Keratinocyte (primary cell): ENCODE results near the gene CTNND2. TPM values are rescaled to one million over a fixed set of nuclear protein-coding genes. Genes with fewer than 3 reads are reported as not detected.

Source experiments
- DNase-seq: peaks from one replicate; pipeline ENCODE4 v3.0.0-alpha.2; 2011; ENCODE audit warnings: low read depth, missing footprints, low spot score
- FAIRE-seq: peaks from 2 replicates; lab custom pipeline; 2011; peaks lifted over from hg19 to GRCh38; lab: Jason Lieb, UNC
- H2AFZ ChIP-seq: 2 replicates; pipeline ENCODE4 v1.6.0; 2012; ENCODE audit warnings: low read length, control low read depth, inconsistent platforms; ENCODE audit not compliant: control insufficient read depth
- H3K27ac ChIP-seq: 2 replicates; pipeline ENCODE4 v1.5.1; 2011; ENCODE audit warnings: low read length; ENCODE audit not compliant: control insufficient read depth, insufficient read depth
- H3K27me3 ChIP-seq: 3 replicates; pipeline ENCODE4 v1.6.0; 2011; ENCODE audit warnings: low read length; ENCODE audit not compliant: control insufficient read depth, insufficient read depth; ENCODE audit errors: extremely low read depth
- H3K36me3 ChIP-seq, 2 experiments: 2 replicates in 1 of 2; 3 replicates in 1 of 2; pipeline ENCODE4 v1.5.1; 2011; ENCODE audit warnings: low read length in 2 of 2, mild to moderate bottlenecking in 1 of 2; ENCODE audit not compliant: control insufficient read depth in 2 of 2, insufficient read depth in 2 of 2; ENCODE audit errors: extremely low read depth in 1 of 2
- H3K4me1 ChIP-seq: 3 replicates; pipeline ENCODE4 v1.5.1; 2011; ENCODE audit warnings: low read length; ENCODE audit not compliant: control insufficient read depth, insufficient read depth; ENCODE audit errors: extremely low read depth
- H3K4me2 ChIP-seq: 3 replicates; pipeline ENCODE4 v1.6.0; 2011; ENCODE audit warnings: low read depth, low read length; ENCODE audit not compliant: control insufficient read depth, insufficient read depth; ENCODE audit errors: extremely low read depth
- H3K4me3 ChIP-seq, 3 experiments: fragments of 200-600 bp in 1 of 3; sonication (generic) in 1 of 3; 2 replicates in 2 of 3; 3 replicates in 1 of 3; pipeline ENCODE4 v1.5.1; 2011 to 2016; ENCODE audit warnings: low read length in 3 of 3, mild to moderate bottlenecking in 3 of 3, control low read depth in 2 of 3, inconsistent platforms in 1 of 3, low read depth in 1 of 3, mixed read lengths in 1 of 3, mixed run types in 1 of 3, moderate library complexity in 1 of 3; ENCODE audit not compliant: control insufficient read depth in 2 of 3, insufficient read depth in 2 of 3; ENCODE audit errors: extremely low read depth in 1 of 3
- H3K79me2 ChIP-seq: 2 replicates; pipeline ENCODE4 v1.6.0; 2012; ENCODE audit warnings: low read length; ENCODE audit not compliant: control insufficient read depth, insufficient read depth
- H3K9ac ChIP-seq: 3 replicates; pipeline ENCODE4 v1.6.0; 2011; ENCODE audit warnings: low read length; ENCODE audit not compliant: control insufficient read depth, insufficient read depth; ENCODE audit errors: extremely low read depth
- H3K9me1 ChIP-seq: 3 replicates; pipeline ENCODE4 v1.6.0; 2011; ENCODE audit warnings: low read length; ENCODE audit not compliant: control insufficient read depth, insufficient read depth; ENCODE audit errors: extremely low read depth
- H3K9me3 ChIP-seq: 2 replicates; pipeline ENCODE4 v1.5.1; 2012; ENCODE audit warnings: low read depth, low read length; ENCODE audit not compliant: control insufficient read depth
- H4K20me1 ChIP-seq: 3 replicates; pipeline ENCODE4 v1.6.0; 2011; ENCODE audit warnings: low read length; ENCODE audit not compliant: control insufficient read depth, insufficient read depth; ENCODE audit errors: extremely low read depth
- EZH2 ChIP-seq: IDR thresholded peaks from one replicate; pipeline ENCODE4 v1.6.1; 2012; ENCODE audit warnings: inconsistent platforms, mild to moderate bottlenecking, low read length, moderate library complexity
- dilution Hi-C: fragments of 300-500 bp; cut with MboI; formaldehyde crosslinking; loops from one replicate; pipeline ENCODE4 v1.7.0; 2020; ENCODE audit warnings: low sequenced_read_pairs; ENCODE audit not compliant: extremely low pct_ligation_motif_present
- polyA plus RNA-seq, 5 experiments: library from polyadenylated mRNA; depleted of rRNA in 3 of 5; stranded (reverse) in 3 of 5; stranded (forward) in 1 of 5; unstranded in 1 of 5; fragments of >200 nt; gene quantifications; 1 replicate in 1 of 5; 2 replicates in 3 of 5; 3 replicates in 1 of 5; pipeline versions ENCODE4 v1.2.1 to v1.2.3, GENCODE V29; 2011 to 2012; ENCODE audit warnings: missing spikeins in 2 of 5, low read depth in 1 of 5, low replicate concordance in 1 of 5
- TF ChIP-seq, protein P1 (sequence below), 3 experiments: IDR thresholded peaks in 1 of 3; conservative IDR thresholded peaks in 1 of 3; optimal IDR thresholded peaks in 1 of 3; 2 replicates in 2 of 3; 3 replicates in 1 of 3; pipeline versions ENCODE3 to v1.5.1; 2011; ENCODE audit warnings: low read length in 3 of 3, mild to moderate bottlenecking in 3 of 3, moderate library complexity in 2 of 3, control low read depth in 1 of 3, inconsistent platforms in 1 of 3; ENCODE audit not compliant: insufficient read depth in 2 of 3; ENCODE audit errors: extremely low read depth in 1 of 3

The CTNND2 gene
- polyA plus RNA-seq, 1 donor (not counting 4 experiments of a cell fraction or from before 2014, with no cell fraction given), result not detected

DNA sequence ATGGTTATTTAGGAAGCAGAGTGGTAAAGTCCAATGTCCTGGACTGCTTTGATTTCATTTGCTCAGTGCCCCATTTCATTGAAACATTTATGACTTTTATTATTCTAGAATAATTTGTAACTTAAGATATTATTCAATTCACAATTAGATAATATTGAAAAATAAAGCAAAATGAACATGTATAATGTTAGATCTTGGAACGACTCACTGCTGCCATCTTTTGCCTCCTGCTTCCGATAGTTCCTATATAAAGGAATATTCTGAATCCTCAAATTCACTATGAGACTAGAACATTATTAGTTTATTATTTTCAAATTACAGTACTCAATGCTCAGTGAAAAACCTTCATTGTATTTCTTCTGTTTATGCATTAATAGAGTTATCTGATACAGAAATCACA is 2.3 kb upstream of the CTNND2 start:
- Histone ChIP-seq H3K36me3 (no peaks in the 10 kb centered on the region), H3K9me1 (no peaks in the 10 kb centered on the region), H3K4me3 (no peak overlapping the region), H4K20me1 (no peaks in the 10 kb centered on the region), H3K4me1 (no peaks in the 10 kb centered on the region), H3K79me2 (no peaks in the 10 kb centered on the region), H2AFZ (no peak overlapping the region), H3K9ac (no peak overlapping the region), H3K4me2 (no peak overlapping the region), H3K27me3 (peaks cover 33% of the 10 kb centered on the region), H3K9me3 (no peaks in the 10 kb centered on the region), H3K27ac (no peak overlapping the region)
- TF ChIP-seq, protein P1, sequence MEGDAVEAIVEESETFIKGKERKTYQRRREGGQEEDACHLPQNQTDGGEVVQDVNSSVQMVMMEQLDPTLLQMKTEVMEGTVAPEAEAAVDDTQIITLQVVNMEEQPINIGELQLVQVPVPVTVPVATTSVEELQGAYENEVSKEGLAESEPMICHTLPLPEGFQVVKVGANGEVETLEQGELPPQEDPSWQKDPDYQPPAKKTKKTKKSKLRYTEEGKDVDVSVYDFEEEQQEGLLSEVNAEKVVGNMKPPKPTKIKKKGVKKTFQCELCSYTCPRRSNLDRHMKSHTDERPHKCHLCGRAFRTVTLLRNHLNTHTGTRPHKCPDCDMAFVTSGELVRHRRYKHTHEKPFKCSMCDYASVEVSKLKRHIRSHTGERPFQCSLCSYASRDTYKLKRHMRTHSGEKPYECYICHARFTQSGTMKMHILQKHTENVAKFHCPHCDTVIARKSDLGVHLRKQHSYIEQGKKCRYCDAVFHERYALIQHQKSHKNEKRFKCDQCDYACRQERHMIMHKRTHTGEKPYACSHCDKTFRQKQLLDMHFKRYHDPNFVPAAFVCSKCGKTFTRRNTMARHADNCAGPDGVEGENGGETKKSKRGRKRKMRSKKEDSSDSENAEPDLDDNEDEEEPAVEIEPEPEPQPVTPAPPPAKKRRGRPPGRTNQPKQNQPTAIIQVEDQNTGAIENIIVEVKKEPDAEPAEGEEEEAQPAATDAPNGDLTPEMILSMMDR (optimal IDR thresholded peaks at IDR 0.05 in 1 of 3, IDR thresholded peaks at IDR 0.05 in 1 of 3, conservative IDR thresholded peaks at IDR 0.05 in 1 of 3; ENCODE audit: extremely low read depth in 1 of 3, insufficient read depth in 2 of 3, low read length in 3 of 3), result no peak
- TF ChIP-seq EZH2, result no peak
- DNase-seq, result no peak
- dilution Hi-C loops, result no loop called here
- no peak for FAIRE-seq

DNA sequence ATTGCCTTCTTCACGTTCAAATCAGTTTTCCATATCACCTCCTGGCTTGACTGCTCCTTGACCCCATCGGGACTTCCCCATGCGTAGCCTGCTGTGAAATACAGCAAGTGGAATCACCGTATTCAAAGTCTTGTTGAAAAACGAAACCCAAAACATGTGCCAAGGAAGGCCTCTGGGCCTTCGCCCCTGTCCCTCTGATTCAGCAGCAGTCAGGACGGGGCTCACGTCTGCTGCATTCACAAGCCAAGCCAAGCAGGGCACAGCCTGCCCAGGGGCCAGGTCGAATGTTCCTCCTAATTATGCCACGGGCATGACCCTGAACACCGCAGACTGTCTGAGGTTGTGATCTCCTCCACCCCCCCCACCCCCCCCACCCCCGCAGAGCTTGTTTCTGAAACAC is 960 bp upstream of the CTNND2 start:
- dilution Hi-C loops, result no loop called here

More for the DNA sequence above, 960 bp upstream of the CTNND2 start:
- Histone ChIP-seq H3K9ac (no peak overlapping the region), H4K20me1 (no peaks in the 10 kb centered on the region), H3K79me2 (no peaks in the 10 kb centered on the region), H3K4me3 (no peak overlapping the region), H2AFZ (no peak overlapping the region), H3K9me3 (no peaks in the 10 kb centered on the region), H3K9me1 (no peaks in the 10 kb centered on the region), H3K4me1 (no peaks in the 10 kb centered on the region), H3K36me3 (no peaks in the 10 kb centered on the region), H3K4me2 (no peak overlapping the region), H3K27me3 (peaks cover 33% of the 10 kb centered on the region), H3K27ac (no peak overlapping the region)
- TF ChIP-seq, protein P1 (optimal IDR thresholded peaks at IDR 0.05 in 1 of 3, IDR thresholded peaks at IDR 0.05 in 1 of 3, conservative IDR thresholded peaks at IDR 0.05 in 1 of 3; ENCODE audit: extremely low read depth in 1 of 3, insufficient read depth in 2 of 3, low read length in 3 of 3), result no peak
- TF ChIP-seq EZH2, result no peak
- no peak for FAIRE-seq
- no peak for DNase-seq
